ENCODE measurements around the gene MOV10L1. TPM values are rescaled to one million over a fixed set of nuclear protein-coding genes. Genes with fewer than 3 reads are reported as not detected.

The MOV10L1 gene
- total RNA-seq, 4 donors from 2014 or later: 0.25 TPM; not detected in 3

- H3K27me3 ChIP-seq: peaks cover 24 to 36% (median 33%) of the 10 kb centered on the region in 3 donors
- H3K36me3 ChIP-seq: no peaks in the 10 kb centered on the region
- no peak overlapping the region for H3K4me3 ChIP-seq
- TF ChIP-seq POLR2A (IDR thresholded peaks at IDR 0.05) (no peak), CTCF (IDR thresholded peaks at IDR 0.05 in 4 of 5, conservative IDR thresholded peaks at IDR 0.05 in 1 of 5) (no peak)
- H3K27ac ChIP-seq: no peak overlapping the region
- DNase-seq: no peak
- no peaks in the 10 kb centered on the region for H3K9me3 ChIP-seq
- intact Hi-C loops (cut with DNase I; ENCODE audit: low total_unique reads) (no loop called here), in situ Hi-C loops (cut with MboI; ENCODE audit: low sequenced_read_pairs in 4 of 4) (no loop called here)
- ATAC-seq: no peak
- no peaks in the 10 kb centered on the region for H3K4me1 ChIP-seq
Measured at GRCh38 chr22:50173311-50173982, 83.6 kb downstream of the MOV10L1 start.

GRCh38 chr22:50173983-50174355 lies 84.2 kb downstream of the MOV10L1 start:
- Histone ChIP-seq H3K36me3 (no peaks in the 10 kb centered on the region), H3K4me3 (no peak overlapping the region), H3K27me3 (peaks cover 21 to 40% (median 34%) of the 10 kb centered on the region in 3 donors), H3K9me3 (no peaks in the 10 kb centered on the region), H3K27ac (no peak overlapping the region), H3K4me1 (no peaks in the 10 kb centered on the region)
- DNase-seq: no peak
- intact Hi-C loops (cut with DNase I; ENCODE audit: low total_unique reads) (no loop called here), in situ Hi-C loops (cut with MboI; ENCODE audit: low sequenced_read_pairs in 4 of 4) (no loop called here)
- no peak for TF ChIP-seq CTCF (IDR thresholded peaks at IDR 0.05 in 4 of 5, conservative IDR thresholded peaks at IDR 0.05 in 1 of 5)
- no peak for TF ChIP-seq POLR2A (IDR thresholded peaks at IDR 0.05)
- ATAC-seq: no peak

- no peak overlapping the region for H3K4me3 ChIP-seq
- intact Hi-C loops (cut with DNase I; ENCODE audit: low total_unique reads): no loop called here
- H3K36me3 ChIP-seq: no peaks in the 10 kb centered on the region
- TF ChIP-seq CTCF (IDR thresholded peaks at IDR 0.05 in 4 of 5, conservative IDR thresholded peaks at IDR 0.05 in 1 of 5) (no peak), POLR2A (IDR thresholded peaks at IDR 0.05) (no peak)
- ATAC-seq (no peak), DNase-seq (no peak)
- no peak overlapping the region for H3K27ac ChIP-seq
- H3K9me3 ChIP-seq: no peaks in the 10 kb centered on the region
- peaks cover 20 to 40% (median 34%) of the 10 kb centered on the region in 3 donors for H3K27me3 ChIP-seq
- no peaks in the 10 kb centered on the region for H3K4me1 ChIP-seq
- in situ Hi-C loops (cut with MboI; ENCODE audit: low sequenced_read_pairs in 4 of 4): no loop called here
Measured at GRCh38 chr22:50174382-50175190, 84.8 kb downstream of the MOV10L1 start.

GRCh38 chr22:50175191-50175461 lies 85.3 kb downstream of the MOV10L1 start:
- in situ Hi-C loops (cut with MboI; ENCODE audit: low sequenced_read_pairs in 4 of 4): no loop called here
- DNase-seq (no peak), ATAC-seq (no peak)
- Histone ChIP-seq H3K9me3 (no peaks in the 10 kb centered on the region), H3K27me3 (peaks cover 23 to 41% (median 38%) of the 10 kb centered on the region in 3 donors), H3K36me3 (no peaks in the 10 kb centered on the region), H3K4me3 (no peak overlapping the region), H3K4me1 (no peaks in the 10 kb centered on the region), H3K27ac (no peak overlapping the region)
- intact Hi-C loops (cut with DNase I; ENCODE audit: low total_unique reads): no loop called here
- TF ChIP-seq POLR2A (IDR thresholded peaks at IDR 0.05): no peak
- TF ChIP-seq CTCF (IDR thresholded peaks at IDR 0.05 in 4 of 5, conservative IDR thresholded peaks at IDR 0.05 in 1 of 5): no peak

Measured in gastrocnemius medialis (tissue), 4 donors.